HepG2 (cell line): ENCODE data around the gene SYAP1. TPM values are rescaled to one million over a fixed set of nuclear protein-coding genes. Genes with fewer than 3 reads are reported as not detected.

Experiments used
- ATAC-seq: fragments of 200-7000 bp; cut with Tn5 transposase; 3 replicates; pipeline ENCODE4 v1.9.1; 2020; ENCODE audit warnings: mild to moderate bottlenecking, moderate library complexity
- BruUV-seq: library from RNA; stranded (reverse); fragments of 400-500 nt; replicated peaks from 2 replicates; lab custom pipeline; 2021; lab: Mats Ljungman, UMichigan
- CTCF ChIA-PET: fragments of 300-600 bp; formaldehyde crosslinking; extraction: SDS; loops from one replicate; lab custom pipeline; 2021; ENCODE audit warnings: low total read pairs, inconsistent platforms, low intra/inter-chr PET ratio; lab: Yijun Ruan, JAX
- POLR2A ChIA-PET: fragments of 350-600 bp; sonication (Branson Sonifier 250); formaldehyde crosslinking; loops from one replicate; lab custom pipeline; 2020; ENCODE audit warnings: antibody characterized with exemption, inconsistent platforms; lab: Yijun Ruan, JAX
- DNase-seq: peaks from one replicate; pipeline ENCODE4 v3.0.0-alpha.2; 2015; ENCODE audit warnings: low spot score
- FAIRE-seq: peaks from 3 replicates; lab custom pipeline; 2011; peaks lifted over from hg19 to GRCh38; lab: Jason Lieb, UNC
- H2AFZ ChIP-seq: one replicate; pipeline ENCODE4 v1.6.1; 2011; ENCODE audit warnings: low read length, inconsistent platforms
- H3K27ac ChIP-seq: fragments of 300-600 bp; 3 replicates; pipeline ENCODE4 v1.8.0; 2011; ENCODE audit warnings: mixed run types, mild to moderate bottlenecking, mixed read lengths, low read length, inconsistent platforms; ENCODE audit not compliant: insufficient read depth; ENCODE audit errors: extremely low read length
- H3K27me3 ChIP-seq, 2 experiments: fragments of 200-600 bp in 1 of 2; 2 replicates in 1 of 2; 3 replicates in 1 of 2; pipeline versions ENCODE4 v1.6.0 to v1.8.0; 2011; ENCODE audit warnings: low read length in 2 of 2, mild to moderate bottlenecking in 2 of 2, moderate library complexity in 2 of 2, inconsistent platforms in 1 of 2; ENCODE audit not compliant: insufficient read depth in 2 of 2, control insufficient read depth in 1 of 2
- H3K36me3 ChIP-seq, 2 experiments: fragments of 200-600 bp in 1 of 2; replicated peaks in 1 of 2; 2 replicates in 1 of 2; 3 replicates in 1 of 2; pipeline versions ENCODE4 v1.5.1 to v1.8.0; 2011; ENCODE audit warnings: low read length in 2 of 2, inconsistent platforms in 1 of 2; ENCODE audit not compliant: insufficient read depth in 2 of 2, control insufficient read depth in 1 of 2
- H3K4me1 ChIP-seq: 2 replicates; pipeline ENCODE4 v1.5.1; 2012; ENCODE audit warnings: low read length, inconsistent platforms; ENCODE audit not compliant: insufficient read depth
- H3K4me2 ChIP-seq: 2 replicates; pipeline ENCODE4 v1.6.0; 2011; ENCODE audit warnings: low read depth, low read length, inconsistent platforms
- H3K4me3 ChIP-seq, 3 experiments: fragments of 200-600 bp in 1 of 3; sonication (generic), shearing (Covaris generic) in 1 of 3; replicated peaks in 1 of 3; 2 replicates each; pipeline ENCODE4 v1.5.1; 2011 to 2016; ENCODE audit warnings: low read length in 3 of 3, inconsistent platforms in 2 of 3, low read depth in 2 of 3, mild to moderate bottlenecking in 2 of 3, control low read depth in 1 of 3, mixed read lengths in 1 of 3; ENCODE audit not compliant: insufficient read depth in 1 of 3
- H3K79me2 ChIP-seq: one replicate; pipeline ENCODE4 v1.6.1; 2011; ENCODE audit warnings: low read length, inconsistent platforms; ENCODE audit not compliant: insufficient read depth
- H3K9ac ChIP-seq: 2 replicates; pipeline ENCODE4 v1.6.0; 2011; ENCODE audit warnings: mild to moderate bottlenecking, low read depth, low read length, inconsistent platforms; ENCODE audit not compliant: insufficient read depth
- H3K9me3 ChIP-seq: 2 replicates; pipeline ENCODE4 v1.5.1; 2012; ENCODE audit warnings: mild to moderate bottlenecking, low read length
- H4K20me1 ChIP-seq: 2 replicates; pipeline ENCODE4 v1.6.0; 2011; ENCODE audit warnings: inconsistent platforms, mild to moderate bottlenecking, low read length, moderate library complexity; ENCODE audit not compliant: insufficient read depth
- CREBL2 ChIP-seq: sonication (generic); formaldehyde crosslinking; IDR thresholded peaks from 2 replicates; pipeline ENCODE4 v1.8.1; 2023; ENCODE audit warnings: missing genetic modification reagents, mild to moderate bottlenecking, borderline replicate concordance
- FOXO1 ChIP-seq: sonication (generic); formaldehyde crosslinking; IDR thresholded peaks from 2 replicates; pipeline ENCODE4 v1.4.0; 2020; ENCODE audit warnings: missing genetic modification reagents
- IKZF1 ChIP-seq: fragments of 450-650 bp; IDR thresholded peaks from 2 replicates; pipeline ENCODE4 v1.7.1; 2016
- KLF12 ChIP-seq: sonication (generic); formaldehyde crosslinking; IDR thresholded peaks from 2 replicates; pipeline ENCODE4 v1.4.0; 2020; ENCODE audit warnings: missing genetic modification reagents, borderline replicate concordance
- MAFG ChIP-seq: sonication (generic); formaldehyde crosslinking; IDR thresholded peaks from 2 replicates; pipeline ENCODE4 v1.5.1; 2020; ENCODE audit warnings: mild to moderate bottlenecking, missing genetic modification reagents
- RAD51 ChIP-seq: fragments of 450-650 bp; IDR thresholded peaks from 2 replicates; pipeline ENCODE4 v1.6.1; 2016; ENCODE audit warnings: borderline replicate concordance
- RFX5 ChIP-seq: IDR thresholded peaks from 2 replicates; pipeline ENCODE4 v1.6.1; 2011; ENCODE audit warnings: low read depth, low read length, improper control_type of control experiment
- RORA ChIP-seq: sonication (generic); formaldehyde crosslinking; IDR thresholded peaks from 2 replicates; pipeline ENCODE4 v1.5.0; 2020; ENCODE audit warnings: mild to moderate bottlenecking, missing genetic modification reagents, moderate library complexity
- SUZ12 ChIP-seq: fragments of 150-350 bp; IDR thresholded peaks from 2 replicates; pipeline ENCODE4 v1.6.1; 2014; ENCODE audit warnings: low read depth, low read length
- TEF ChIP-seq: sonication (generic); formaldehyde crosslinking; IDR thresholded peaks from 2 replicates; pipeline ENCODE4 v1.5.0; 2020; ENCODE audit warnings: missing genetic modification reagents
- TMF1 ChIP-seq: sonication (generic); formaldehyde crosslinking; IDR thresholded peaks from 2 replicates; pipeline ENCODE4 v1.8.1; 2022; ENCODE audit warnings: low read depth, missing genetic modification reagents
- ZNF326 ChIP-seq: sonication (generic); formaldehyde crosslinking; IDR thresholded peaks from 2 replicates; pipeline ENCODE4 v1.4.0; 2020; ENCODE audit warnings: missing genetic modification reagents, borderline replicate concordance
- ZNF451 ChIP-seq: sonication (generic); formaldehyde crosslinking; IDR thresholded peaks from 2 replicates; pipeline ENCODE4 v1.5.0; 2020; ENCODE audit warnings: mild to moderate bottlenecking, missing genetic modification reagents
- ZNF513 ChIP-seq: sonication (generic); formaldehyde crosslinking; conservative IDR thresholded peaks from 2 replicates; pipeline ENCODE4 v1.5.0; 2020; ENCODE audit warnings: missing genetic modification reagents
- ZNF850 ChIP-seq: sonication (generic); formaldehyde crosslinking; conservative IDR thresholded peaks from 2 replicates; pipeline ENCODE4 v1.9.0; 2021; ENCODE audit warnings: mild to moderate bottlenecking, missing genetic modification reagents
- WGBS: methylation state at CpG from one replicate; pipeline ENCODE4 v1.1.6; 2017; ENCODE audit warnings: low lambda C conversion rate; 5-methylcytosine and 5-hydroxymethylcytosine counted together
- in situ Hi-C: cut with HindIII; loops from 2 replicates; pipeline ENCODE4 v1.10.0; 2017; ENCODE audit warnings: low pct_unique_long_range_greater_than_20kb; ENCODE audit not compliant: extremely low pct_ligation_motif_present
- intact Hi-C: fragments of 100-400 bp; cut with micrococcal nuclease; formaldehyde crosslinking; loops from one replicate; pipeline ENCODE4 v1.10.0; 2022; ENCODE audit not compliant: unreplicated experiment
- polyA plus RNA-seq, 8 experiments: library from polyadenylated mRNA; depleted of rRNA in 3 of 8; stranded (reverse) in 7 of 8; unstranded in 1 of 8; fragments of >200 nt; fragmentation: Illumina TruSeq in 4 of 8; extraction: Trizol in 4 of 8; gene quantifications; 2 replicates each; pipeline versions ENCODE4 v1.2.1 to v1.2.3, GENCODE V29; 2011 to 2016; ENCODE audit warnings: low read depth in 4 of 8, missing spikeins in 1 of 8, mixed read lengths in 1 of 8; ENCODE audit not compliant: insufficient read depth in 1 of 8
- total RNA-seq, 5 experiments: library from RNA; depleted of rRNA; stranded (reverse); fragments of >200 nt; fragmentation: Illumina TruSeq; extraction: Trizol; gene quantifications; 2 replicates each; pipeline ENCODE4 v1.2.3, GENCODE V29; 2016; ENCODE audit warnings: low read depth in 1 of 5

Gene SYAP1
- total and polyA plus RNA-seq, 2 of the 13 experiments (the other 11 are each of a cell fraction or from before 2014, with no cell fraction given), result 4.9 to 18.5 TPM

GRCh38 chrX:16796298-16796697 lies 76.9 kb downstream of the SYAP1 start:
- no peak overlapping the region for H3K4me2 ChIP-seq
- no peaks in the 10 kb centered on the region for H3K9me3 ChIP-seq
- no peaks in the 10 kb centered on the region for H3K27me3 ChIP-seq
- peaks cover 3 to 6% of the 10 kb centered on the region in 2 experiments; a peak in 1 of 5 replicates for H3K36me3 ChIP-seq
- intact Hi-C loops, result no loop called here
- H3K4me1 ChIP-seq, result no peaks in the 10 kb centered on the region
- in situ Hi-C loops, result no loop called here
- no peak overlapping the region for H3K9ac ChIP-seq
- TF ChIP-seq CREBL2 (CRISPR knock-in tag) (no peak), RAD51 (no peak), ZNF451 (CRISPR knock-in tag) (no peak), ZNF850 (CRISPR knock-in tag) (no peak), RORA (CRISPR knock-in tag) (no peak), TMF1 (CRISPR knock-in tag) (no peak), IKZF1 (no peak), ZNF513 (CRISPR knock-in tag) (no peak), ZNF326 (CRISPR knock-in tag) (no peak), TEF (CRISPR knock-in tag) (no peak), MAFG (CRISPR knock-in tag) (no peak), KLF12 (no peak), RFX5 (no peak), FOXO1 (CRISPR knock-in tag) (no peak), SUZ12 (no peak)
- no TSS peak for BruUV-seq
- ChIA-PET POLR2A (no interaction called here), CTCF (no interaction called here)
- FAIRE-seq (no peak), DNase-seq (no peak), ATAC-seq (no peak)
- H2AFZ ChIP-seq, result no peak overlapping the region
- H3K4me3 ChIP-seq, result no peak overlapping the region
- H3K27ac ChIP-seq, result no peak overlapping the region
- 100% methylated on average over 2 of the region's 4 CpGs for whole genome bisulfite sequencing
- H4K20me1 ChIP-seq, result peaks cover 6% of the 10 kb centered on the region; the same call in 1 of the 2 replicates
- peaks cover 39% of the 10 kb centered on the region for H3K79me2 ChIP-seq
